Measurements from ENCODE around the gene CAMTA1. TPM values are rescaled to one million over a fixed set of nuclear protein-coding genes. Genes with fewer than 3 reads are reported as not detected.
"Not testable (repeated sequence)": the region's sequence is repeated elsewhere in the genome, so short reads cannot be mapped to it uniquely, and the experiment has no call there.

CAMTA1 gene
- polyA plus RNA-seq, 2 donors: 61.1 to 75.0 TPM

DNA sequence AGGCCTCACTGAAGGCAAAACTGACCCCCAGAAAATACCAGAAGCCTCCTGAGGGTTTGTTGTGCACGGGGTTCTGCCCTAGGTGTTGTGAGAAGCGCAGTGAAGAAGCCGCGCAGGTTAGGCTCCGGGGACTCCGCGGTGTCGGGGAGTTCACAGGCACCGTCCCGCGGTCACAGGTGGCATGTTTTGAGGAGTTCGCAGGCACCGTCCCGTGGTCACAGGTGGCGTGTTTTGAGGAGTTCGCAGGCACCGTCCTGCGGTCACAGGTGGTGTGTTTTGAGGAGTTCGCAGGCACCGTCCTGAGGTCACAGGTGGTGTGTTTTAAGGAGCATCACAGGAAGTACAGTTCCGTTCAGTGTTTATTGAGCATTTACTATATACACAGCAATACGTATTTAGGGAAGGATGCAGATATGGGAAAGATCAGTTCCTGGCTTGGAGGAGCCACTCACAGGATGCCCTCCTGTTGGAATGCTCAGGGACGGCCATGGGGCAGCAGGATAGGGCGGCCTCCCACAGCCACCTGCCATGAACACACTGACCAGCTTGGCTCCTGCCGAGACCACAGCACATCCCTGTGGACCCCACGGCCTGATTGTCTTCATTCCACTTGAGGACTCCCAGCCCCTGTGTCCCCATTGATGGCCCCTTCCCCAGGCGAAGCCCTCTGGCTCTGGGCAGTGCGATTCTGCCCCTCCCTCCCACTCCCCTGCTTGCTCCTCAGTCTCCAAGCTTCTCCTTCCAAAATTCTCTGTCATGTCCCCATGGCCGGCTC, 899.8 kb downstream of the CAMTA1 start:
- Histone ChIP-seq H3K4me1 (ENCODE audit: control insufficient read depth in 2 of 2, insufficient read depth in 2 of 2, low read length in 1 of 2) (peaks cover 0 to 3% of the 10 kb centered on the region in 2 donors), H3K27me3 (ENCODE audit: control insufficient read depth in 1 of 2, insufficient read depth in 2 of 2, low read length in 2 of 2) (no peaks in the 10 kb centered on the region), H3K4me3 (ENCODE audit: low read depth in 1 of 2, low read length in 2 of 2) (no peak overlapping the region), H3K9me3 (ENCODE audit: control insufficient read depth in 2 of 2, insufficient read depth in 1 of 2, low read depth in 1 of 2, low read length in 1 of 2) (no peaks in the 10 kb centered on the region), H3K36me3 (ENCODE audit: control insufficient read depth in 2 of 2, insufficient read depth in 2 of 2, low read length in 1 of 2) (no peaks in the 10 kb centered on the region), H3K27ac (ENCODE audit: low read depth in 2 of 2, low read length in 1 of 2) (no peak overlapping the region)
- 90% methylated on average over 29 of the region's 29 CpGs for WGBS, 2 donors

GRCh38 chr1:7686301-7686850, 901.1 kb downstream of the CAMTA1 start:
- Histone ChIP-seq H3K27ac (ENCODE audit: low read depth in 2 of 2, low read length in 1 of 2) (no peak overlapping the region), H3K36me3 (ENCODE audit: control insufficient read depth in 2 of 2, insufficient read depth in 2 of 2, low read length in 1 of 2) (no peaks in the 10 kb centered on the region), H3K9me3 (ENCODE audit: control insufficient read depth in 2 of 2, insufficient read depth in 1 of 2, low read depth in 1 of 2, low read length in 1 of 2) (no peaks in the 10 kb centered on the region), H3K4me3 (ENCODE audit: low read depth in 1 of 2, low read length in 2 of 2) (no peak overlapping the region), H3K27me3 (ENCODE audit: control insufficient read depth in 1 of 2, insufficient read depth in 2 of 2, low read length in 2 of 2) (no peaks in the 10 kb centered on the region), H3K4me1 (ENCODE audit: control insufficient read depth in 2 of 2, insufficient read depth in 2 of 2, low read length in 1 of 2) (no peaks in the 10 kb centered on the region)
- 67 to 72% methylated on average over 16 of the region's 16 CpGs for WGBS, 2 donors

GRCh38 chr1:7687411-7687810, 902.2 kb downstream of the CAMTA1 start:
- Histone ChIP-seq H3K4me1 (ENCODE audit: control insufficient read depth in 2 of 2, insufficient read depth in 2 of 2, low read length in 1 of 2) (no peaks in the 10 kb centered on the region), H3K36me3 (ENCODE audit: control insufficient read depth in 2 of 2, insufficient read depth in 2 of 2, low read length in 1 of 2) (no peaks in the 10 kb centered on the region), H3K27ac (ENCODE audit: low read depth in 2 of 2, low read length in 1 of 2) (no peak overlapping the region), H3K4me3 (ENCODE audit: low read depth in 1 of 2, low read length in 2 of 2) (no peak overlapping the region), H3K9me3 (ENCODE audit: control insufficient read depth in 2 of 2, insufficient read depth in 1 of 2, low read depth in 1 of 2, low read length in 1 of 2) (peaks cover 0 to under 1% of the 10 kb centered on the region in 2 donors), H3K27me3 (ENCODE audit: control insufficient read depth in 1 of 2, insufficient read depth in 2 of 2, low read length in 2 of 2) (no peaks in the 10 kb centered on the region)
- 77 to 81% methylated on average over 9 of the region's 9 CpGs for WGBS, 2 donors

- no peak overlapping the region for H3K27ac ChIP-seq (ENCODE audit: low read depth in 2 of 2, low read length in 1 of 2)
- 74 to 81% methylated on average over 1 of the region's 1 CpG for WGBS, 2 donors
- H3K27me3 ChIP-seq (ENCODE audit: control insufficient read depth in 1 of 2, insufficient read depth in 2 of 2, low read length in 2 of 2): no peaks in the 10 kb centered on the region
- H3K4me3 ChIP-seq (ENCODE audit: low read depth in 1 of 2, low read length in 2 of 2): no peak overlapping the region
- H3K9me3 ChIP-seq (ENCODE audit: control insufficient read depth in 2 of 2, insufficient read depth in 1 of 2, low read depth in 1 of 2, low read length in 1 of 2): peaks cover 1 to 8% of the 10 kb centered on the region in 2 donors
- no peaks in the 10 kb centered on the region for H3K4me1 ChIP-seq (ENCODE audit: control insufficient read depth in 2 of 2, insufficient read depth in 2 of 2, low read length in 1 of 2)
- H3K36me3 ChIP-seq (ENCODE audit: control insufficient read depth in 2 of 2, insufficient read depth in 2 of 2, low read length in 1 of 2): no peaks in the 10 kb centered on the region
Observed at GRCh38 chr1:7688659-7689058, 903.4 kb downstream of the CAMTA1 start.

- not testable (repeated sequence) for H3K27ac ChIP-seq (ENCODE audit: low read depth in 2 of 2, low read length in 1 of 2); H3K9me3 ChIP-seq (ENCODE audit: control insufficient read depth in 2 of 2, insufficient read depth in 1 of 2, low read depth in 1 of 2, low read length in 1 of 2); H3K4me1 ChIP-seq (ENCODE audit: control insufficient read depth in 2 of 2, insufficient read depth in 2 of 2, low read length in 1 of 2); H3K27me3 ChIP-seq (ENCODE audit: control insufficient read depth in 1 of 2, insufficient read depth in 2 of 2, low read length in 2 of 2); H3K4me3 ChIP-seq (ENCODE audit: low read depth in 1 of 2, low read length in 2 of 2); H3K36me3 ChIP-seq (ENCODE audit: control insufficient read depth in 2 of 2, insufficient read depth in 2 of 2, low read length in 1 of 2)
- 63 to 64% methylated on average over 4 of the region's 4 CpGs for WGBS, 2 donors
Observed at GRCh38 chr1:7689307-7689706, 904.1 kb downstream of the CAMTA1 start.

GRCh38 chr1:7690076-7690475, 904.8 kb downstream of the CAMTA1 start:
- Histone ChIP-seq H3K9me3 (ENCODE audit: control insufficient read depth in 2 of 2, insufficient read depth in 1 of 2, low read depth in 1 of 2, low read length in 1 of 2) (peaks cover 2 to 10% of the 10 kb centered on the region in 2 donors), H3K36me3 (ENCODE audit: control insufficient read depth in 2 of 2, insufficient read depth in 2 of 2, low read length in 1 of 2) (no peaks in the 10 kb centered on the region), H3K27ac (ENCODE audit: low read depth in 2 of 2, low read length in 1 of 2) (no peak overlapping the region), H3K4me1 (ENCODE audit: control insufficient read depth in 2 of 2, insufficient read depth in 2 of 2, low read length in 1 of 2) (no peaks in the 10 kb centered on the region), H3K4me3 (ENCODE audit: low read depth in 1 of 2, low read length in 2 of 2) (no peak overlapping the region), H3K27me3 (ENCODE audit: control insufficient read depth in 1 of 2, insufficient read depth in 2 of 2, low read length in 2 of 2) (no peaks in the 10 kb centered on the region)
- 89 to 92% methylated on average over 10 of the region's 10 CpGs for WGBS, 2 donors

GRCh38 chr1:7690496-7691182, 905.4 kb downstream of the CAMTA1 start:
- Histone ChIP-seq H3K27ac (ENCODE audit: low read depth in 2 of 2, low read length in 1 of 2) (no peak overlapping the region), H3K4me3 (ENCODE audit: low read depth in 1 of 2, low read length in 2 of 2) (no peak overlapping the region), H3K36me3 (ENCODE audit: control insufficient read depth in 2 of 2, insufficient read depth in 2 of 2, low read length in 1 of 2) (no peaks in the 10 kb centered on the region), H3K4me1 (ENCODE audit: control insufficient read depth in 2 of 2, insufficient read depth in 2 of 2, low read length in 1 of 2) (no peaks in the 10 kb centered on the region), H3K9me3 (ENCODE audit: control insufficient read depth in 2 of 2, insufficient read depth in 1 of 2, low read depth in 1 of 2, low read length in 1 of 2) (peaks cover 2 to 10% of the 10 kb centered on the region in 2 donors), H3K27me3 (ENCODE audit: control insufficient read depth in 1 of 2, insufficient read depth in 2 of 2, low read length in 2 of 2) (no peaks in the 10 kb centered on the region)
- 84 to 87% methylated on average over 17 of the region's 17 CpGs for WGBS, 2 donors

- peaks cover 2 to 10% of the 10 kb centered on the region in 2 donors for H3K9me3 ChIP-seq (ENCODE audit: control insufficient read depth in 2 of 2, insufficient read depth in 1 of 2, low read depth in 1 of 2, low read length in 1 of 2)
- H3K27ac ChIP-seq (ENCODE audit: low read depth in 2 of 2, low read length in 1 of 2): no peak overlapping the region
- no peak overlapping the region for H3K4me3 ChIP-seq (ENCODE audit: low read depth in 1 of 2, low read length in 2 of 2)
- no peaks in the 10 kb centered on the region for H3K36me3 ChIP-seq (ENCODE audit: control insufficient read depth in 2 of 2, insufficient read depth in 2 of 2, low read length in 1 of 2)
- WGBS, 2 donors: 82 to 86% methylated on average over 3 of the region's 3 CpGs
- no peaks in the 10 kb centered on the region for H3K4me1 ChIP-seq (ENCODE audit: control insufficient read depth in 2 of 2, insufficient read depth in 2 of 2, low read length in 1 of 2)
- H3K27me3 ChIP-seq (ENCODE audit: control insufficient read depth in 1 of 2, insufficient read depth in 2 of 2, low read length in 2 of 2): no peaks in the 10 kb centered on the region
Observed at GRCh38 chr1:7691576-7691975, 906.3 kb downstream of the CAMTA1 start.

GRCh38 chr1:7692005-7692404, 906.8 kb downstream of the CAMTA1 start:
- H3K4me1 ChIP-seq (ENCODE audit: control insufficient read depth in 2 of 2, insufficient read depth in 2 of 2, low read length in 1 of 2): no peaks in the 10 kb centered on the region
- H3K27ac ChIP-seq (ENCODE audit: low read depth in 2 of 2, low read length in 1 of 2): no peak overlapping the region
- no peak overlapping the region for H3K4me3 ChIP-seq (ENCODE audit: low read depth in 1 of 2, low read length in 2 of 2)
- H3K27me3 ChIP-seq (ENCODE audit: control insufficient read depth in 1 of 2, insufficient read depth in 2 of 2, low read length in 2 of 2): no peaks in the 10 kb centered on the region
- H3K9me3 ChIP-seq (ENCODE audit: control insufficient read depth in 2 of 2, insufficient read depth in 1 of 2, low read depth in 1 of 2, low read length in 1 of 2): peaks cover 2 to 10% of the 10 kb centered on the region in 2 donors
- H3K36me3 ChIP-seq (ENCODE audit: control insufficient read depth in 2 of 2, insufficient read depth in 2 of 2, low read length in 1 of 2): no peaks in the 10 kb centered on the region
- 92% methylated on average over 3 of the region's 3 CpGs for WGBS, 2 donors
